Ishikawa (cell line): ENCODE data around the gene ZNF507.

Experiments
- CEBPB ChIP-seq: IDR thresholded peaks from 2 replicates; pipeline ENCODE4 v1.6.1; 2012
- CREB1 ChIP-seq: IDR thresholded peaks from 2 replicates; pipeline ENCODE4 v1.6.1; 2012; ENCODE audit warnings: low read depth
- EGR1 ChIP-seq: IDR thresholded peaks from 2 replicates; pipeline ENCODE4 v1.6.1; 2012
- EP300 ChIP-seq: IDR thresholded peaks from 2 replicates; pipeline ENCODE4 v1.6.1; 2012; ENCODE audit warnings: borderline replicate concordance
- FOXM1 ChIP-seq: IDR thresholded peaks from 2 replicates; pipeline ENCODE4 v1.6.1; 2012; ENCODE audit warnings: low read depth, borderline replicate concordance
- MAX ChIP-seq: IDR thresholded peaks from 2 replicates; pipeline ENCODE4 v1.6.1; 2012
- NFIC ChIP-seq: IDR thresholded peaks from 2 replicates; pipeline ENCODE4 v1.6.1; 2012
- RAD21 ChIP-seq: IDR thresholded peaks from 2 replicates; pipeline ENCODE4 v1.6.1; 2012; ENCODE audit warnings: low read depth
- REST ChIP-seq: IDR thresholded peaks from 2 replicates; pipeline ENCODE4 v1.6.1; 2012; ENCODE audit warnings: low read depth, mild to moderate bottlenecking
- TAF1 ChIP-seq: IDR thresholded peaks from 2 replicates; pipeline ENCODE4 v1.6.1; 2012; ENCODE audit warnings: low read depth, mild to moderate bottlenecking
- TCF12 ChIP-seq: IDR thresholded peaks from 2 replicates; pipeline ENCODE4 v1.6.1; 2012; ENCODE audit warnings: low read depth
- TEAD4 ChIP-seq: IDR thresholded peaks from 2 replicates; pipeline ENCODE4 v1.6.1; 2012
- YY1 ChIP-seq: IDR thresholded peaks from 2 replicates; pipeline ENCODE4 v1.6.1; 2012; ENCODE audit warnings: low read depth
- ZBTB7A ChIP-seq: IDR thresholded peaks from 2 replicates; pipeline ENCODE4 v1.6.1; 2012; ENCODE audit warnings: low read depth
- TF ChIP-seq, protein P1 (sequence below): IDR thresholded peaks from 2 replicates; pipeline ENCODE4 v1.6.1; 2012

Gene ZNF507

GRCh38 chr19:32387701-32388392 lies 42.4 kb downstream of the ZNF507 start:
- TF ChIP-seq FOXM1 = no peak
- no peak for TF ChIP-seq NFIC

DNA sequence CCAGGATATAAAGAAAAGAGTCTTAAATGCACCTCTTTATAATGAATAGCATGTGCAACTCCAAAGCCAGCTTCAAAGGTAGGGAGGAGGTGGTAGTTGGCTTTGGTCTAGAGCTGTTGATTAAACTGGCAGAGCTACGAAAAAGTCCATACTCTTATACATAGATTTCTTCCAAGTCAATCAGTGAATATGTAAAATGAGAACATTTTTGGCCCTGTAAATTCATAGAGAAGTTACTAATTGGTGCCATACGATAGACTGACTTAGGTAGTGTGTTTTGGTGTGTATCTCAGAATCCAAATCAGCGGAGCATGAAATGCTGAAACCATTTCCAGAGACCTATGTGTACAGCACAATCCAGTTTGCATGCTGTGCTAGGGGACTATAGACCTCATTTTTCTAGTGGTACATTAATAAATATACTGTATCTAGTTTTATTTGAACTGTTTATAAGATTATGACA lies 43.0 kb downstream of the ZNF507 start:
- TF ChIP-seq EP300 (no peak), NFIC (no peak), CEBPB (no peak), TCF12 (no peak), YY1 (no peak), TAF1 (no peak), FOXM1 (no peak), REST (no peak), ZBTB7A (no peak), MAX (no peak), RAD21 (no peak), EGR1 (no peak), CREB1 (no peak), TEAD4 (no peak)
- TF ChIP-seq, protein P1, sequence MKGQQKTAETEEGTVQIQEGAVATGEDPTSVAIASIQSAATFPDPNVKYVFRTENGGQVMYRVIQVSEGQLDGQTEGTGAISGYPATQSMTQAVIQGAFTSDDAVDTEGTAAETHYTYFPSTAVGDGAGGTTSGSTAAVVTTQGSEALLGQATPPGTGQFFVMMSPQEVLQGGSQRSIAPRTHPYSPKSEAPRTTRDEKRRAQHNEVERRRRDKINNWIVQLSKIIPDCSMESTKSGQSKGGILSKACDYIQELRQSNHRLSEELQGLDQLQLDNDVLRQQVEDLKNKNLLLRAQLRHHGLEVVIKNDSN = no peak

DNA sequence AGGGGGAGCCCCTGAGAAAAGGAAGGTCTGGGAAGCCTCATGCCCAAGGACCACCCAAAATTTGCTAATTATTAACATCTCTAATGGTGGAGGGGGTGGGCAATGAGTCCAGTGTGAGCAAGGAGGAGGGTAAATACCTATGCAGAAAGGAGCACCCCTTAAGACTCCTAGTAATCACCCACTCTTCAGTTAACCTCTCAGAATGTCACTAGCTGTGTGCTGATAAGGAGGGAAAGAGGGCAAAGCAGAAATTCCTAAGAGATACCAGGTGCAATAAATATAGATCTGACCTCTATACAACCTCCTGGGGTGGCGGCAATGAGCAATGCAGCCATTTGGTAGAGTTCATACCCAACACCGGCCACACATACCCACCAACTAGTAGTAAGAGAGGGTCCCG lies 47.5 kb downstream of the ZNF507 start:
- TF ChIP-seq TEAD4 = no peak
- no peak for TF ChIP-seq CREB1
- TF ChIP-seq ZBTB7A = no peak
- TF ChIP-seq CEBPB = no peak
- TF ChIP-seq MAX = no peak
- TF ChIP-seq TAF1 = no peak
- TF ChIP-seq YY1 = no peak
- TF ChIP-seq, protein P1 = no peak
- no peak for TF ChIP-seq EP300
- TF ChIP-seq RAD21 = no peak
- TF ChIP-seq TCF12 = no peak
- TF ChIP-seq REST = no peak
- no peak for TF ChIP-seq EGR1
- TF ChIP-seq FOXM1 = no peak
- TF ChIP-seq NFIC = no peak

DNA sequence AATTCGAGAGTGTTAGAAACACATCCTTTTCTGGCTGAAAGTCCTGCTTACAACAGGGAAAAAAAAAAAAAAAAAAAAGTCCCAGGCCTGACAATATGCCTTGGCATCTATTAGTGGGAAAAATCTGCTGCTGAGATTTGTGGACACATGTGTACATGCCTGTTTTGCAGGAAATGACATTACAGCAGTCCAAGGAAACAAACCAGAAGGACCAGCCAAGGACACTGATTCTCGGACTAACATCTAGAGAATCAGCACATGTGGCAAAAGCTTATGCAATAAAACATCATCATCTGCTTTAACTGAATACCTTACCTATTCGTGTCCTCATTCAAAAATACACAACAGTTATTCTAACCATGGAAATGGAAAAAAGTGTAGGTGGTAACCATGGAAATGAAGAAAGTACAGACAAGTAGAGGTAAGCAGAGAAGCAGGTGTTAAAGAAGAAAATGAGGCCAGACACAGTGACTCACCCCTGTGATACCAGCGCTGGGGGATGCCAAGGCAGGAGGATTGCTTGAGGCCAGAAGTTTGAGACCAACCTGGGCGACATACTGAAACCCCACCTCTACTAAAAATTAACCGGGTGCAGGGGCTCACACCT lies 50.7 kb downstream of the ZNF507 start:
- TF ChIP-seq TCF12 = no peak

GRCh38 chr19:32397671-32398101 lies 52.3 kb downstream of the ZNF507 start:
- TF ChIP-seq, protein P1 = no peak
- TF ChIP-seq RAD21 (no peak), CREB1 (no peak), TEAD4 (no peak), CEBPB (no peak), YY1 (no peak), TAF1 (no peak), EGR1 (no peak)
